HG03103 (cell line): ENCODE measurements around the gene MGMT.

Experiments
- ATAC-seq: cut with Tn5 transposase; IDR thresholded peaks from one replicate; pipeline ENCODE4 v1.9.1; 2021; ENCODE audit warnings: low read depth; ENCODE audit not compliant: unreplicated experiment

The MGMT gene

GRCh38 chr10:129450391-129450790 is 16.6 kb upstream of the MGMT start:
- no peak for ATAC-seq

DNA sequence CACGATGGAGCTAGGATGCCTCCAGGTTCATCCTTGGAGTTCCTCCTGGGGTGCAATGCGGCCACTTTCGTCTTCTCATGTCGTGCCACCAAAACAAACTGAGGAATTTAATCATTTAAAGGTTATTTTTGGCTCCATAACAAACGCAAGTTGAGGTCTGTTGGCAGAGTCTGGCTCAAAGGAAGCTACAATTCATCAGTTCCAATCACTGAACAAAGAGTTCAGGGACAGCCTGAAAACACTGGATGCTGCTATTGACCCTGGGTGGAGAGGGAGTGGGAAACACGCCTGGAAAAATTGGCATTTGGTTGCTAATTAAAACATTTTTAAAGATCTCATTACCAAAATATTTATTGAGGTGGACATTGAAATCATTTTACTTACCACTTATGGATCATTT is 11.4 kb upstream of the MGMT start:
- ATAC-seq, result no peak

DNA sequence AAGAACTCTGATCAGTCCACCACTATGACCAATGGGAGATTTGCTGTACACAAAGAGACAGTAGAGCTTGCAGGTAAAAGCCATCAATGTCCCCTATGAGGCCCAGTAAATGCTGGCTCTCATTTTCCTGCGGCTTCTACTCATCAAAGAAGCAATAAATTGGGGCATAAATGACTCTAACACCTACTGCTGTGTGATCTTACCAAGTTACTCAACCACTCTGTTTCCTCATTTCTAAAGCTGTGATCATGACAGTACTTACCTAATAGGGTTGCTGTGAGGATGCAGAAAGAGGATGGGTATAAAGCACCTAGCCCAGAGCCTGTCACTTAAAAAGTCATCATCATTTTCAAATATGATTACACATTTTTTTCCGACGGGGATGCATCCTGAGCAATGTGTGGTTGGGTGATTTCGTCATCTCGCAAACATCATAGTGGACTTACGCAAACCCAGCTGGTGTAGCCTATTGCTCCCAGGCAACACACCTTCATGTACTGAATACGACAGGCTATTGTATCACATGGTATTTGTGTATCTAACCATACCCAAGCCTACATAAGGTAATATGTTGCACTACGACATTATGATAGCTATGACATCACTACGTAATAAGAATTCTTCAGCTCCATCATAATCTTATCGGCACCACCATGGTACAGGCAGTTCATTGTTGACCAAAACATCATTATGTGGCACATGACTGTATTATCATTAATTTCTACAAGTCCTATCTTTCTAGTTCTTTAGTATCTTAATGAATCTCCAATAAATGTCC is 7.1 kb upstream of the MGMT start:
- no peak for ATAC-seq

- no peak for ATAC-seq
Observed at GRCh38 chr10:129462257-129462795, 4.7 kb upstream of the MGMT start.

GRCh38 chr10:129464251-129464650 is 2.8 kb upstream of the MGMT start:
- no peak for ATAC-seq

GRCh38 chr10:129465796-129466702 is 992 bp upstream of the MGMT start:
- peak; percentile 0 for ATAC-seq

DNA sequence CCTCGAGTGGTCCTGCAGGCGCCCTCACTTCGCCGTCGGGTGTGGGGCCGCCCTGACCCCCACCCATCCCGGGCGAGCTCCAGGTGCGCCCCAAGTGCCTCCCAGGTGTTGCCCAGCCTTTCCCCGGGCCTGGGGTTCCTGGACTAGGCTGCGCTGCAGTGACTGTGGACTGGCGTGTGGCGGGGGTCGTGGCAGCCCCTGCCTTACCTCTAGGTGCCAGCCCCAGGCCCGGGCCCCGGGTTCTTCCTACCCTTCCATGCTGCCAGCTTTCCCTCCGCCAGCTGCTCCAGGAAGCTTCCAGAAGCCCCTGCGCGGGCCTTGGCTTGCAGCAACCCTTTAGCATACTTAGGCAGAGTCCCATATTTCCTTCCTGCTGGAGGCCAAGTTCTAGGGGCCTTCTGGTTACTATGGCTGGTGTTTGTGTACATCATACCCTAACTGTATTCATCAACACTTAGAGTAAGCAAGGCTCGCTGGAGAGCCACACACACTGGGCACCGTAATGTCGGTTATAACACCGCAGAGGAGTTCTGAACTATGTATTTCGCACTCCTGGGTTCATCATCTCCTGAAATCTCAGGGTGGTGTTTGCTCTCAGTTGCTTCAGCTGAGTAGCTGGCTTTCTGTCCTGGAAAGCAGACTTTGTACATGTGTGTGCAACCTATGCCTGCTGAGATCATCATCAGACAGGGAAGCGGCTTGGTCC is 471 bp downstream of the MGMT start:
- ATAC-seq, result peak; percentile 13

DNA sequence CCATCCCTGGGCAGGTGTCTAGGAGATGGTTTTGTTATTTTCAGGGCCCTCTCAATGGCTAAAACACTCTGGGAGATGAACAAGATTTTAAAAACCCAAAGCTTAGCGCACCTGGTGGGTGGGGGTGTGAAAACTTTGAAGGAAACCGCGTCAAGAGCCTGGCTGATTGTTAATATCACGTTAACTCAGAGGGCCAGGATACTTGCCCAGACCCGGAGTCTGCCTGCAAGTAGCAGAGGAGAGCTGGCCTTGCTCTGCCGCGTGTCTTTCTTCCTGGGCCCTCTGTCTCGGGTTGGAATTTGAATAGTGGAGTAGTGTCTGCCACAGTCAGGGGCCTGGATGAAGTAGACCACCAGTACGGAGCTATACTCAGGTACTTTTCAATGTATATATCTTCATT is 1.1 kb downstream of the MGMT start:
- ATAC-seq, result no peak

DNA sequence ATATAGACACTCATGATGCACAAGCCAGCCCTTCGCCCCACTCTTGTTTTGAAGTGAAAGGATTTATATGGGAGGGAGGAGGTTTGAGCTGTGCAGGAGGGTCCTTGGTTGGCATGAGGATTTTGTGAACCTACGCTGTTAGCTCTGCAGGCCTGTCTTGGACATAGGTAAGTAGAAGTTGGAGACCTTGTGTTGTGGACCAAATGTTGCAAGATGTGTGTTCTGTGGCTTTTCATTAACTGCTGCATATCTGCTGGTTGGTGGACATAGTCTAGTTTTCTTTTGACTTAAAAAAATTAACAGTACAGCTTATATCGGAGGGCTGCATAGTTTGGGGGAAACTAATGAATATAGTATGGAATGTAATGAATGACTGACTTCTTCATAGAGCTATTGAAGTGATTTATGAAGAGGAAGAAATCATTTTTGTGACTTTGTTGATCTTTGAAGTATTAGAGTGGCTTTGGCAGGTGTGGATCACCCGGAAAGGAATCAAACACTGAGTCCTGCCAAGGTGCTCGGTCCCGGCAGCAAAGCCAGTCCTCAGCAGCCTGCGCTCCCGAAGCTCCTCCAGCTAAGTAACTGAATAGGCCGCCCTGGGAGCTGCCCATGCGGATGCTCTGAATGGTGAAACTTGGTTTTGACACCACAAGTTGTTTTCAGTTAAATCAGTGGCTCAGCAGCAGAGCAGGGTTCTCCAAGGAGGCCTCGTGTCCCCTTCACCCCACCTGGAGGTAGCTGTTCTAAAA is 3.2 kb downstream of the MGMT start:
- no peak for ATAC-seq

GRCh38 chr10:129471447-129472175 is 4.6 kb downstream of the MGMT start:
- no peak for ATAC-seq

GRCh38 chr10:129472696-129473555 is 5.9 kb downstream of the MGMT start:
- ATAC-seq, result peak; percentile 61

DNA sequence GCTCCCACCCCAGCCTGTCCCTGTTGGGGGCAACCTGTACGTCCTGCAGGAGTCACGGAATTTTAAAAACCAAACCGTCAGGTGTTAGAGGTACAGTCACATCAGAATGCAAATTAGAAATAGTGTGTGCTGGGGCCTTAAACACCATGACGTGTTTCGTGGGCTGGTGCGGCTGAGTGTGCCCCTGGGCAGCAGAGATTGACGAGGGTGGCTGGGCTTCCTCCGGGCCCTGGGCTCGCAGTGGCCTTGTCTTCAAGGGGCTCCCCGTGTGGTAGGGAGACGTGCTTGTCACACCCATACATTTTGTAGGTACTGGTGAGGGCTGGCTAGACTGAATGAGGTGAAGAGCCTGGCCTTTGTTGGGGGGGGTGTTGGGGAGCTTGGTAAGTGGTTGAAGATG is 7.6 kb downstream of the MGMT start:
- no peak for ATAC-seq

- no peak for ATAC-seq
Observed at GRCh38 chr10:129476431-129476830, 9.4 kb downstream of the MGMT start.

GRCh38 chr10:129477051-129477450 is 10.0 kb downstream of the MGMT start:
- no peak for ATAC-seq

DNA sequence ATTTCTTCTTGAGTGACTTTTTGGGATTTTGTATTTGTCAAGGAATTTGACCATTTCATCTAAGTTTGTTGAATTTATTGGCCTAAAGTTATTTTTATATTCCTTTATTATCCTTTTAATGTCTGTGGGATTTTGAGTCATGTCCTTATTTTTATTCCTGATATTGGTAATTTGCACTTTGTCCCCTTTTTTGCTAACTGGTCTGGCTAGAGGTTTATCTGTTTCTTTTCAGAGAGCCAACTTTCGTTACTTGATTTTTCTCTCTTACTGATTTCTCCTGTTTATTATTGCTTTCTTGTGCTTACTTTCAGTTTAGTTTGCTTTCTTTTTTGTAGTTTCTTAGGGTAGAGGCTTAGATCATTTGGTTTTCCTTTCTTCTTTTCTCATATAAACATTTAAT is 14.6 kb downstream of the MGMT start:
- ATAC-seq, result no peak

- no peak for ATAC-seq
Observed at GRCh38 chr10:129483430-129484010, 16.5 kb downstream of the MGMT start.

GRCh38 chr10:129486805-129487204 is 19.8 kb downstream of the MGMT start:
- ATAC-seq, result no peak

- ATAC-seq, result no peak
Observed at GRCh38 chr10:129491123-129491734, 24.2 kb downstream of the MGMT start.
